Astrocyte (in vitro differentiated cells and primary cell): ENCODE measurements around the gene CST9L.

Experiments used
- CTCF ChIP-seq: IDR thresholded peaks from 2 replicates; pipeline ENCODE4 v1.5.1; 2011; ENCODE audit warnings: low read depth, mild to moderate bottlenecking, inconsistent platforms, low read length, moderate library complexity; ENCODE audit not compliant: insufficient read depth
- EZH2 ChIP-seq: IDR thresholded peaks from 2 replicates; pipeline ENCODE4 v1.6.1; 2012; ENCODE audit warnings: mild to moderate bottlenecking, low read length, inconsistent platforms; ENCODE audit not compliant: insufficient read depth

DNA sequence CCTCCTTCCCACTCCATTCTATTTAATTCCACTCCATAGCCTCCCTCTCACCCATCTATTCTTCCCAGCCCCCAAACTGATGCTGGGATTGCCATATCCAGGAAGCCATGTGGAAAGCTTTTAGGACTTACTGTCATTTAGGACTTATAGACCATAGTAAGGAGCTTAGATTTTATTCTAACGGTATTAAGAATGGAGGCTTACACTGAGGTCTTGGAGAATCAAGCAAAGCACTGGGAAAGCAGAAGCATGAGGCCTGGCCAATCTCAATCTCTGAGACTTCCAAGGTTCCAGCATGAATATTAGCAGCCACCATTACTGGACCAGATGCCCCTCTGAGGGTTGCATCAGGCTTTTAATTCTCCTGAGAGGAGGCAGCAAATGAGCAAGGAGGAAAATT is 36.0 kb upstream of the CST9L start:
- TF ChIP-seq CTCF = no peak
- no peak for TF ChIP-seq EZH2
